IPS-18c (cell line): ENCODE data around the gene TRAPPC3.

Experiments
- H3K4me3 ChIP-seq: 2 replicates; pipeline ENCODE4 v1.7.0; 2013; ENCODE audit warnings: low read depth, mild to moderate bottlenecking, low read length, moderate library complexity; ENCODE audit not compliant: insufficient read depth
- H3K9me3 ChIP-seq: one replicate; pipeline ENCODE4 v1.6.1; 2013; ENCODE audit warnings: mild to moderate bottlenecking, low read length, moderate library complexity; ENCODE audit not compliant: control insufficient read depth, insufficient read depth

Gene TRAPPC3

GRCh38 chr1:36157115-36157903 is 8.0 kb upstream of the TRAPPC3 start:
- Histone ChIP-seq H3K9me3 (no peaks in the 10 kb centered on the region), H3K4me3 (peak overlapping the region; percentile 90)

- Histone ChIP-seq H3K9me3 (no peaks in the 10 kb centered on the region), H3K4me3 (peak overlapping the region; percentile 90)
These were observed 7.2 kb upstream of the TRAPPC3 start for GRCh38 chr1:36156329-36157114.

- Histone ChIP-seq H3K4me3 (peak within 1 kb of the TSS; percentile 90), H3K9me3 (no peaks in the 10 kb centered on the region)
These were observed 6.4 kb upstream of the TRAPPC3 start, which contains the start of gene MAP7D1 for GRCh38 chr1:36155408-36156328. MAP7D1 (plus strand) TSS chr1:36156160; CDS start chr1:36156418, 258 bp downstream.

GRCh38 chr1:36154765-36155407 is 5.6 kb upstream of the TRAPPC3 start:
- H3K9me3 ChIP-seq: no peaks in the 10 kb centered on the region

GRCh38 chr1:36154335-36154734 is 5.0 kb upstream of the TRAPPC3 start:
- H3K9me3 ChIP-seq: no peaks in the 10 kb centered on the region
- H3K4me3 ChIP-seq: no peak overlapping the region

More at GRCh38 chr1:36154765-36155407, 5.6 kb upstream of the TRAPPC3 start:
- H3K4me3 ChIP-seq: peak overlapping the region; percentile 90; the same call in 1 of the 2 replicates

- no peaks in the 10 kb centered on the region for H3K9me3 ChIP-seq
- no peak overlapping the region for H3K4me3 ChIP-seq
These were observed 4.2 kb upstream of the TRAPPC3 start for GRCh38 chr1:36153476-36153875.

- H3K9me3 ChIP-seq: peaks cover 3% of the 10 kb centered on the region
- H3K4me3 ChIP-seq: no peak overlapping the region
These were observed 2.5 kb upstream of the TRAPPC3 start for GRCh38 chr1:36151845-36152203.

GRCh38 chr1:36151134-36151844 is 2.0 kb upstream of the TRAPPC3 start:
- H3K4me3 ChIP-seq: no peak overlapping the region
- H3K9me3 ChIP-seq: peaks cover 3% of the 10 kb centered on the region

GRCh38 chr1:36150296-36151133 is 1.2 kb upstream of the TRAPPC3 start:
- H3K4me3 ChIP-seq: no peak overlapping the region
- peaks cover 3% of the 10 kb centered on the region for H3K9me3 ChIP-seq

- Histone ChIP-seq H3K4me3 (peak overlapping the region; percentile 26; the same call in 1 of the 2 replicates), H3K9me3 (peaks cover 3% of the 10 kb centered on the region)
These were observed 648 bp upstream of the TRAPPC3 start for GRCh38 chr1:36149973-36150295.

- H3K4me3 ChIP-seq: peak overlapping the region; percentile 91
- peaks cover 3% of the 10 kb centered on the region for H3K9me3 ChIP-seq
These were observed 457 bp downstream of the TRAPPC3 start for GRCh38 chr1:36148821-36149236.

GRCh38 chr1:36144413-36144812 is 4.9 kb downstream of the TRAPPC3 start:
- peaks cover 3% of the 10 kb centered on the region for H3K9me3 ChIP-seq
- no peak overlapping the region for H3K4me3 ChIP-seq

- no peak overlapping the region for H3K4me3 ChIP-seq
- H3K9me3 ChIP-seq: peaks cover 3% of the 10 kb centered on the region
These were observed 5.9 kb downstream of the TRAPPC3 start for GRCh38 chr1:36143424-36143823.

GRCh38 chr1:36142121-36142520 is 7.2 kb downstream of the TRAPPC3 start:
- H3K4me3 ChIP-seq: no peak overlapping the region

GRCh38 chr1:36139521-36139920 is 9.8 kb downstream of the TRAPPC3 start:
- no peak overlapping the region for H3K4me3 ChIP-seq
- no peaks in the 10 kb centered on the region for H3K9me3 ChIP-seq

More at GRCh38 chr1:36142121-36142520, 7.2 kb downstream of the TRAPPC3 start:
- H3K9me3 ChIP-seq: peaks cover 3% of the 10 kb centered on the region
